ENCODE data around the gene ZNF550. TPM values are rescaled to one million over a fixed set of nuclear protein-coding genes. Genes with fewer than 3 reads are reported as not detected.

Gene ZNF550
- 10 to 100 TPM in 3 of 6 donors, 1 to 10 TPM in 3; 3.8 to 19.8 (median 9.4) TPM for polyA plus RNA-seq (ENCODE audit: low read depth in 6 of 6)

DNA sequence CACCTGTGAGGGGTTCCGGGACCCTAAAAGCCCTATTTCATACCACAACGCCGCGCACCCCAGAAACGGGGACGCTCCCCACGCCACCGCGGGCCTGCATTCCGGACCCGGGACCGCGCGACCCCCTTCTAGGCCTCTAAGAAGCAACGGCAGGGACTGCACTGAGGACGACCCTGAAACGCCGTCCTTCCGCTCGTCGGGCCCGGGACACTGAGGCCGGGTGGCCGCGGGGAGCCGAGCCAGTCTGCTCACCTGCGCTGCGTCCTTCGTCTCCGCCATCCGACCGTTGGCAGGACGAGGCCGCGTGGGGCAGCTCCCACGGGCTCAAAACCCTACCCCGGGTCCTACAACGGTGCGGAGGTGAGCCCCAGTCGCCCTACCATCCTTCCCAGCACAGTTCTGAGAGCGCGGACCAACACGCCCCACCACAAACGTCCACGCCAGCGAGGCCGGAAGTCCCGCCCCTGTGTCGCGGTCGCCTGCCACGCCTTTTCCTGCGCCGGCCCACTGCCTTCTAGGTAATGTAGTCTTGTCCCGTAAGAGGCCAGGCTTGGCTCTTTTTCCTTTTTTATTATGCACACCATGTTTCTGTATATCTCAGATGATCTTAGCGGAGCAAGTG lies at the start of gene ZNF550:
Gene ZNF550, minus strand, starts transcription at position 460 of the 622 bp plus-strand sequence. Its CDS starts 181 bp downstream, at position 279.
- H3K36me3 Mint-ChIP-seq, result peaks cover 14 to 20% of the 10 kb centered on the region in 2 donors
- ATAC-seq (ENCODE audit: low read depth in 2 of 2) (peak; percentile 98), DNase-seq (peak; percentile 79)
- H3K4me3 Mint-ChIP-seq, result peak within 1 kb of the TSS; percentile 90 to 99 (median 94)
- peaks cover 29 to 42% (median 30%) of the 10 kb centered on the region in 3 donors for H3K4me1 Mint-ChIP-seq
- H3K9me3 Mint-ChIP-seq, result peaks cover 0 to 36% (median 26%) of the 10 kb centered on the region in 7 donors
- peak within 1 kb of the TSS; percentile 49 to 96 (median 88) for H3K27ac Mint-ChIP-seq
- H3K27me3 Mint-ChIP-seq, result peaks cover 0 to 14% (median 13%) of the 10 kb centered on the region in 3 donors

DNA sequence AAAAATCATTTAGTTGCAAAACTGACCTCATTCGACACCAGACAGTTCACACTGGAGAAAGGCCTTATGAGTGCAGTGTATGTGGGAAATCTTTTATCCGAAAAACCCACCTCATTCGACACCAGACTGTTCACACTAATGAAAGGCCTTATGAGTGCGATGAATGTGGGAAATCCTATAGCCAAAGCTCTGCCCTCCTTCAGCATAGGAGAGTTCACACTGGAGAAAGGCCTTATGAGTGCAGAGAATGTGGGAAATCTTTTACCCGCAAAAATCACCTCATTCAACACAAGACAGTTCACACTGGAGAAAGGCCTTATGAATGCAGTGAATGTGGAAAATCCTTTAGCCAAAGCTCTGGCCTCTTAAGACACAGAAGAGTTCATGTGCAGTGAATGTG lies 47.3 kb upstream of the ZNF550 start:
- Mint-ChIP-seq H3K4me3 (no peak overlapping the region), H3K9me3 (peaks cover 2 to 24% (median 10%) of the 10 kb centered on the region in 7 donors), H3K27me3 (no peaks in the 10 kb centered on the region), H3K27ac (no peak overlapping the region), H3K36me3 (peaks cover 25 to 47% of the 10 kb centered on the region in 2 donors), H3K4me1 (peaks cover 0 to 12% (median 6%) of the 10 kb centered on the region in 3 donors)
- ATAC-seq (ENCODE audit: low read depth in 2 of 2), result no peak
- DNase-seq, result no peak

DNA sequence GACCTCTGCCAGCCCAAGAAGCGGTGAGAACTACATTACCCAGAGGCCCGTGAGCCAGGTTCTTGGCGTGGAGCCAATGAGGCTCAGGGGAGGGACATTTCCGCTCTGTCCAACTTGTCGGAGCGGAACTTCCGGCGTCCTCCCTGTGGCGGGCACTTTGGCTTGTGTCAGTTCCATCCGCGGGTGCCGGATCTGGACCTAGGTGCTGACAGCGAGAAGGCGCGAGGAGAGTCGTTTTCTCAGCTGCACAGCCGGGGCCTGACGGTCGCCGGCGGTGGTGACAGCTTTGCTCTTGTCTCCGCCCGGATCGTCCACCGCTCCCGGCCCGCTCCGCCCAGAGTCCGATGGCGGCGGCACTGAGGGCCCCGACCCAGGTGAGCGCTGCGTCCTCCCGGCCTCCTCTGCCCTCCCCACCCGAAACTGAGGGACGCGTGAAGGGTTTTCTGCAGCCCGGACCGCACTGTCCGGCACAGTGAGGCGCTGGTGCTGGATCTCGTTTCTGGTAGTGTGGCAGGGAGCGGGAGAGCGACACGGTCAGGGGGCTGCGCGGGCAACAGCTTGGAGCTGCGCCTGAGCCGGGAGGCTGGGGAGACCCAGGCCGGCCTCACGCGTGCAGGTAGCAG lies 40.2 kb upstream of the ZNF550 start, which contains the start of gene ZNF530:
Gene ZNF530, plus strand, starts transcription at position 125 of the 623 bp plus-strand sequence. CDS start 4,461 bp downstream, outside the sequence.
- Mint-ChIP-seq H3K27me3 (peaks cover 0 to 7% (median 0%) of the 10 kb centered on the region in 3 donors), H3K4me1 (peaks cover 24 to 28% (median 27%) of the 10 kb centered on the region in 3 donors), H3K27ac (peak within 1 kb of the TSS in 5 of 6 donors; percentile 3 to 95 (median 51)), H3K9me3 (peaks cover 5 to 17% (median 11%) of the 10 kb centered on the region in 7 donors), H3K4me3 (peak within 1 kb of the TSS; percentile 82 to 95 (median 90)), H3K36me3 (peaks cover 4 to 27% of the 10 kb centered on the region in 2 donors)
- ATAC-seq (ENCODE audit: low read depth in 2 of 2) (peak; percentile 98 to 99), DNase-seq (peak; percentile 82)

DNA sequence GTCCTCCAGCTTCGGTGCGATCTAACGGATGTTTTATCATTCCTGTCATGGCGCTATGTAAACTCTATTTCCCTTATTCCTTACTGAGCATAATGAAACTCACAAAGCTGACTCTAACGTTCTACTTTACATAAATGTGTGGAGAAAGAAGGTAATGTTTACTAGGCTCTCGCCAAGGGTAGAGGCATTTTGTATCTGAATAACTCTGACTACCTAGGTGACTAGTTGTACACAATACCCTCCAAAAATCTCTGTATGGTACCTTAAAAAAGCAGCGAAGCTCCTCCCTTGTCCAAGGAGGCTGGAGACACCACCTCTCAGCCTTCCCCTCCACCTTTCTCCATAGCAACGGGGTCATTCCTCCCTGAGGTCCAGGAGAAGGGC lies 39.7 kb upstream of the ZNF550 start:
- Mint-ChIP-seq H3K27ac (peak overlapping the region in 4 of 6 donors; percentile 3 to 95 (median 61)), H3K4me1 (peaks cover 24 to 28% (median 27%) of the 10 kb centered on the region in 3 donors), H3K36me3 (peaks cover 0 to 22% of the 10 kb centered on the region in 2 donors), H3K9me3 (peaks cover 6 to 19% (median 10%) of the 10 kb centered on the region in 7 donors), H3K4me3 (peak overlapping the region; percentile 82 to 95 (median 90)), H3K27me3 (peaks cover 0 to 7% (median 0%) of the 10 kb centered on the region in 3 donors)
- no peak for DNase-seq
- peak in 1 of 2 donors; percentile 12 for ATAC-seq (ENCODE audit: low read depth in 2 of 2)

DNA sequence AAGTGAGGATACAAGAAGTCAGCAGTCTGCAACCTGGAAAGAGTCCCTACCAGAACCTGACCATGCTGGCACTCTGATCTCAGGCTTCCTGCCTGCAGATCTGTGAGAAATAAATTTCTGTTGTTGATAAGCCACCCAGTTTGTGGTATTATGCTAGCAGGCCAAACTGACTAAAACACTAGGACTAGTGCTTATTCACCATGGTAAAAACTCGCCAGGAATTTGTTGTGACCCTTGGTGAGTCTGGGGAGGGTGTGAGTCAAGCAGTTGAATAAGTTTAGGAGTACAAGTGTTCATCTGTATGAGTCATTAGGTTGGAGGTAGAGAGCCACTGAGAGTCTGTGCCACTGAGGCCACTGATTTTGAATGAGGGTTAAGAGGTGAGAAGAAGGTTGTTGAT lies 27.9 kb upstream of the ZNF550 start:
- Mint-ChIP-seq H3K4me1 (peaks cover 28 to 36% (median 29%) of the 10 kb centered on the region in 3 donors), H3K27ac (no peak overlapping the region), H3K9me3 (peaks cover 25 to 77% (median 68%) of the 10 kb centered on the region in 7 donors), H3K27me3 (no peaks in the 10 kb centered on the region), H3K4me3 (peak overlapping the region in 1 of 8 donors; percentile 37), H3K36me3 (peaks cover 62 to 79% of the 10 kb centered on the region in 2 donors)
- ATAC-seq (ENCODE audit: low read depth in 2 of 2), result no peak
- DNase-seq, result no peak

DNA sequence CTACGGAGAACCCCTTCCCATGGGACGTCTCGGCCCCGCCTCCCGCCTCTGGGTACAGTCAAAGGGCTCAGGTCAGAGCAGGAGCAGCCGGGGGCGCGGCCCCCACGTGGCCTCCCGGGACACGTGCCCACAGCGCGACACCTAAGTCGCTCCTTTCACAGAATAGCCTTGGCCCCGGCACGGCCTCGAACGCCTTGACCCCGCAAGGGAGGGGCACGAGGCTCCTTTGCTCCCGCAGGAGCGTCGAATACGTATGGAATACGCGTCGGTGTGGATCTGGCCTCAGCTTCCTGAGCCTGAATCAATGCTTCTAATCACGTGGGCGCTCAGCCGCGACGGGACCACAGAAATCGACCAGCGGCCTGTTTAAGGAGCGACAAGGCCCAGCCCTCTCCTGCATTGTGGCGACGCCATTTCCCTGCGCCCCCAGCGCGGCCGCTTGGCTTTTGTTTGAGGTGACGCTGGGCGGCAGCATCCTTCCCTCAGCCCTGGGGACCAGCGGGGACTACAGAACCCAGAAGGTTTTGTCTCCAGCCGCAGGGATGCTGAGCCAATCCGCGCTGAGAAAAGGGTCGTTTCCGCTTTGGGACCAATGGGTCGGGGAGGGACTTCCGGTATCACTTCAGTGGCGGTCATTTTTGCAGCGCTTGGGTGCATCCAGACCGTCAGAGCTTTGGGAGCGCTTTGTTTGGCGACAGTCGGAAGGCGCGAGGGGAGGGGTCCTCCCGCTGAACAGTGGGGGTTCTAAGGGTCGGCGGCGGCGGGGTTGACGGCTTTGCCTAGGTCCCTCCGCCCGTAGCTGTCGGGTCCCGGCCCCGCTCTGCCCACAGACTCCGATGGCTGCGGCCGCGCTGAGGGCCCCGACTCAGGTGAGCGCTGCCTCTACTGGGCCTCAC lies 24.1 kb upstream of the ZNF550 start, which contains the start of gene ZIK1:
Gene ZIK1, plus strand, starts transcription at position 625 of the 896 bp plus-strand sequence. Its CDS starts 212 bp downstream, at position 837.
- Mint-ChIP-seq H3K27me3 (no peaks in the 10 kb centered on the region), H3K4me1 (peaks cover 23 to 48% (median 33%) of the 10 kb centered on the region in 3 donors), H3K9me3 (peaks cover 20 to 48% (median 37%) of the 10 kb centered on the region in 7 donors), H3K36me3 (peaks cover 34 to 53% of the 10 kb centered on the region in 2 donors), H3K4me3 (peak within 1 kb of the TSS; percentile 89 to 99 (median 96)), H3K27ac (peak within 1 kb of the TSS; percentile 91 to 96 (median 94))
- DNase-seq (peak; percentile 91), ATAC-seq (ENCODE audit: low read depth in 2 of 2) (peak; percentile 91 to 93)

DNA sequence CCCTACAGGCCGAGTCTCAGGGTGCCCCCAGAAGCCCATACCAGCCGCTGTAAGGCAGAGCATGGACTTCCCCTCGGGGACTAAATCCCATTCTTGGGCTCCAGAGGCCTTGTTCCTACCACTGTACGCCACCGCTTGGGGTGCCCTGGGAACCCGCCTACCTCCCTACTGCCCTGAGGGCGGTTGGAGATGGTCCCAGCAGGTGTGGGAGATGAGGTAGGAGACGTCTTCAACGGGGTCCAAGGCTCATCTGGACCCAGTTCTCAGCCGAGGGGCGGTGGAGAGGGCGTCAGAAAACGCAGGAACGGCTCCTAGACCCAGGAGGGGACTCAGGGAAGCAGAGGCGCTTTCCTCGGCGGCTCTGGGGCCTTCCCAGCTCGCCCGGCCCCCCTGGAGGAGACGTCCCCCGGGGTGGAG lies 23.4 kb upstream of the ZNF550 start:
- no peaks in the 10 kb centered on the region for H3K27me3 Mint-ChIP-seq
- peak overlapping the region in 4 of 6 donors; percentile 49 to 96 (median 94) for H3K27ac Mint-ChIP-seq
- no peak for DNase-seq
- peaks cover 28 to 46% of the 10 kb centered on the region in 2 donors for H3K36me3 Mint-ChIP-seq
- H3K4me1 Mint-ChIP-seq, result peaks cover 23 to 52% (median 32%) of the 10 kb centered on the region in 3 donors
- ATAC-seq (ENCODE audit: low read depth in 2 of 2), result no peak
- peak overlapping the region; percentile 47 to 99 (median 96) for H3K4me3 Mint-ChIP-seq
- peaks cover 16 to 43% (median 31%) of the 10 kb centered on the region in 7 donors for H3K9me3 Mint-ChIP-seq

DNA sequence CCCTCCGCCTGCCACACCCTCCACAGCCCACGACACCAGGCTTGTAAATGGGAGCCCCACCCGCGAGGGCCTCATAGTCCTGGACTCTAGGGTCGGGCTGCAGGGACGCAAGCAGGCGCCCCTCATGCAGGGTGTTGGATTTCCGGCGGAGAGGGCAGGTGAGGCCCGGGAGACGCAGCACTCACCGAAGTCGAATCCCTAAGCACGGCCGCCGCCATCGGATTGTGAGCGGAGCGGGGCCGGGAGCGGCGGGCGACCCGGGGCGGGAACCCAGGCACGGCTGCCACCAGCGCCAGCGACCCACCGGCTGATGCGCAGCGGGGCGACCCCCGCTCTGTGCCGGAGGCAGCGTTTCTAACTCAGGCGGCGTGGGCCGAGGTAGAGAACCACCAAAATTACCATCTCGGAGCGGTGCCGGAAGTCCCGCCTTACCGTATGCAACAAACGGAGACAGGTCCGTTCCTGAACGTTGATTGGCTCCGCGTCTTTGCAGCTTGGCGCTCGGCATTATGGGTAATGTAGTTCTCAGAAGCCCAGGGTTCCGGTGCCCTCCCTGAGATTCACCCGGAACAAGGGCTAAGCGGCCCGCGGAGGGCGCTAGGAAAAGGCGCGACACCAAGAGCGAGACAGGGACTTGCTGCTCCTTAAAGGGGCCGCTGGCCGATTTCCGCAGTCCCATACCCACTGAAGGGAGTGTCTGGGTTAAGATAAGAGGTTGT lies 19.0 kb upstream of the ZNF550 start, which contains the start of gene ZNF416:
Gene ZNF416, minus strand, starts transcription at position 425 of the 719 bp plus-strand sequence. Its CDS starts 207 bp downstream, at position 218.
- Mint-ChIP-seq H3K4me1 (peaks cover 32 to 47% (median 32%) of the 10 kb centered on the region in 3 donors), H3K4me3 (peak within 1 kb of the TSS; percentile 77 to 92 (median 86)), H3K9me3 (peaks cover 23 to 40% (median 33%) of the 10 kb centered on the region in 7 donors), H3K27ac (peak within 1 kb of the TSS; percentile 66 to 94 (median 89)), H3K27me3 (no peaks in the 10 kb centered on the region), H3K36me3 (peaks cover 28 to 49% of the 10 kb centered on the region in 2 donors)
- ATAC-seq (ENCODE audit: low read depth in 2 of 2) (peak; percentile 90 to 94), DNase-seq (peak; percentile 96)

DNA sequence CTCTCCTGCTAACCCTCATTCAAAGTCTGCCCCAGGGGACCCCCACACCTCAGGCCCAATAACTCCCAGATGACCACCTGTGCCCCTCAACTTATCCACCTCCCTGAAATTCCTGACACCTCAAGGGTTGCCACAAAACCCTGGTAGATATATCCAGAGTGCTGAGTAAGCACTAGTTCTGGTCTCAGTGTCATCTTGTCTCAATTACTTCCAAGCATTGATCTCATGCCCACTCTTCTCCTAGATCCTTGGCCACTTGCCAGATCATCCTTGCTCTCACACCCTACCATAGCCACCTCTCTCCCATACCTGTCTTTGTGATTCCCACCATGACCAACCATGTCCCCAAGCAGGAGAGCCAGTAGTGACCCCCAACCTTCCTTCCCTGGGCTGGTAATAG lies 17.0 kb upstream of the ZNF550 start:
- peak overlapping the region in 5 of 8 donors; percentile 2 to 91 (median 75) for H3K4me3 Mint-ChIP-seq
- ATAC-seq (ENCODE audit: low read depth in 2 of 2) (no peak), DNase-seq (no peak)
- H3K36me3 Mint-ChIP-seq, result peaks cover 39 to 61% of the 10 kb centered on the region in 2 donors
- H3K4me1 Mint-ChIP-seq, result peaks cover 28 to 36% (median 31%) of the 10 kb centered on the region in 3 donors
- peak overlapping the region in 2 of 6 donors; percentile 5 to 84 for H3K27ac Mint-ChIP-seq
- peaks cover 20 to 58% (median 49%) of the 10 kb centered on the region in 7 donors for H3K9me3 Mint-ChIP-seq
- no peaks in the 10 kb centered on the region for H3K27me3 Mint-ChIP-seq

DNA sequence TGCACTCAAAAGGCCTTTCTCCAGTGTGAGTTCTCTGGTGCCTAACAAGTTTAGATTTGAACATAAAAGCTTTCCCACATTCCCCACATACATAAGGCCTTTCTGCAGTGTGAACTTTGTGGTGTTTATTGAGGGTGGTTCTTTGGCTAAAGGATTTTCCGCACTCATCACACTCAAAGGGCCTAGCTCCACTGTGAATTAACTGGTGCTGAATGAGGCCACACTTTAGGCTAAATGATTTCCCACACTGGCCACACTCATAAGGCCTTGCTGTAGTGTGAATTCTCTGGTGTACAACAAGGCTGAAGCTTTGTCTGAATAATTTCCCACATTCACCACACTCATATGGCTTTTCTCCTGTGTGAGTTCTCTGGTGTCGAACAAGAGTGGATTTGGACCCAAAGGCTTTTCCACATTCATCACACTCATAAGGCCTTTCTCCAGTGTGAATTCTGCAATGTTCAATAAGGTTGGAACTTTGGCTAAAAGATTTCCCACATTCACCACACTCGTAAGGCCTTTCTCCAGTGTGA lies 12.8 kb upstream of the ZNF550 start:
- DNase-seq (no peak), ATAC-seq (ENCODE audit: low read depth in 2 of 2) (no peak)
- peaks cover 15 to 21% (median 15%) of the 10 kb centered on the region in 3 donors for H3K4me1 Mint-ChIP-seq
- H3K27me3 Mint-ChIP-seq, result no peaks in the 10 kb centered on the region
- H3K36me3 Mint-ChIP-seq, result peaks cover 46 to 69% of the 10 kb centered on the region in 2 donors
- H3K9me3 Mint-ChIP-seq, result peaks cover 22 to 83% (median 72%) of the 10 kb centered on the region in 7 donors
- H3K4me3 Mint-ChIP-seq, result no peak overlapping the region
- H3K27ac Mint-ChIP-seq, result no peak overlapping the region

DNA sequence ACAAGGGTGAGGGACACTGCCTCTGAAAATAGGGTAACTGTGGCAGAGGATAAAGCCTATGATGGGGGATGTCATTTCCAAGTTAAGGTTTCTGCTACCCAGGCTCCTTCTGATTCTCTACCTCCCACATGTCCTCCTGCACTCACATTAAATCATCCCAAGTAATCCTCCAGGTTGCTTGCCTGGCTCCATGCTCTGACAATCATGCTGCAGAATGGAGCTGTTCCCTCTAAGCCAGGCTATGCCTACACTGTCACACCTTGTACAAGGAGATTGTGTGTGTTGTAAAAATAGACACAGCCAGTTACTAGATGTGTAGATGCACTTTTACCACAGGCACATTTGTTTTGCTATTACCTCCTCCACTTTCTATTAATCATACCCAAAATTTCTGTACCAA lies 11.0 kb upstream of the ZNF550 start:
- DNase-seq, result no peak
- Mint-ChIP-seq H3K4me1 (peaks cover 0 to 7% (median under 1%) of the 10 kb centered on the region in 3 donors), H3K27me3 (peaks cover 0 to 3% (median 0%) of the 10 kb centered on the region in 3 donors), H3K36me3 (peaks cover 35 to 68% of the 10 kb centered on the region in 2 donors), H3K27ac (no peak overlapping the region), H3K4me3 (no peak overlapping the region), H3K9me3 (peaks cover 18 to 90% (median 76%) of the 10 kb centered on the region in 7 donors)
- ATAC-seq (ENCODE audit: low read depth in 2 of 2), result no peak

Measured in naive B cell (primary cell).